ENCODE results near the gene SCFD1.

Gene SCFD1

DNA sequence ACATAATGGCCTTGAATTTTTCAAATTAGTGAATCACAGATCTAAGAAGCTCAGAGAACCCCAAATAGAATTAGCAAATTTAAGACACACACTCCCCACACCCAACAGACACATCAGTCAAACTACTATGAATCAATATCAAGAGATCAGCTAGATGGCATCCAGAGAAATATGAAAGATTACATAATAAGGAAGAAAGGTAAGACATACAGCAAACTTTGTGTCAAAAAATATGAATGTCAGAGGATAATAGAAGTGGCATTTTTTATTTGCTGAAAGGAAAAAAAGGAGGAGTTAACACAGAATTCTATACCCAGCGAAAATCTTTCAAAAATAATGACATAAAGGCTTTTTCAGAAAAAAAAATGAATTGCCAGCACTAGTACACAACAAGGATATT lies 141.8 kb downstream of the SCFD1 start:
- no peak for FAIRE-seq

- FAIRE-seq = no peak
Measured at GRCh38 chr14:30767624-30768023, 145.5 kb downstream of the SCFD1 start.

GRCh38 chr14:30768791-30769190 lies 146.7 kb downstream of the SCFD1 start:
- FAIRE-seq = no peak

- FAIRE-seq = no peak
Measured at GRCh38 chr14:30770376-30770775, 148.3 kb downstream of the SCFD1 start.

DNA sequence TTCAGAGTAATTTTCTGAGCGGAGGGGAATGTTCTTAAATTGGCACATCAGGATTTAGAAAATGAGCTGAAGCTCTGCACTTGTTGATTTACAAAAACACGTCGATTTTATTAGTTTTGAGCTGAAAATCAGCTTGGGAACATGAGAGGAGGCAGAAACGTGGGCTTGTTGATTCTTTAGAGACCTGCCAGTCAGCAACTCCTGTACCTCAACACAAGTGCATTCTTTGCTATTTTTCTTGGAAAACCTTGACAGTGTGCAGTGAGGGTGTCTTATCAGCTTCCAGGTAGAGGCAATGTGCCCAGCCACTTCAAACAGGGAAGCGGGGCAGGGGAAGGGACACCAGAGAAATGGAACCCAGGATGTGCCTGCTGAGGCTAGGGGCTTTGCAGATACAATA lies 149.5 kb downstream of the SCFD1 start:
- FAIRE-seq = no peak

DNA sequence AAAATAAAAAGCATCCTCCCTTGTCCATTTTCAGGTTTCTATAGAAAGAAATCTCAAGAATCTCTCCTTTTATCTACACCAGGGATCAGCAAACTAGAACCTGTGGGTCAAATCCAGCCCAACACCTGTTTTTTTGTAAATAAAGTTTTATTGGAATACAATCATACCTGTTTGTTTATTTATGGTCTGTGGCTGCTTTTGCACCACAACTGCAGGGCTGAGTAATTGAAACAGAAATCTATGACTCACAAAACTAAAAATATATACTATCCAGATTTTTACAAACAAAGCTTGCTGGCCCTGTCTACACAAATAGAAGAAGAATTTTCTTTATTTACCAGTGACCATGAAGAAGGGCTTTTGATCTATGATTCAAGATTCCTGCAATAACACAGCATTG lies 157.1 kb downstream of the SCFD1 start:
- FAIRE-seq = no peak
